PC-9 (cell line): ENCODE results near the gene RLN3. TPM values are rescaled to one million over a fixed set of nuclear protein-coding genes. Genes with fewer than 3 reads are reported as not detected.
A peak's percentile ranks its signal among the peaks of the same experiment; 100 is the strongest.

ENCODE experiments used
- BruUV-seq: library from RNA; stranded (reverse); fragments of 400-500 nt; replicated peaks from 2 replicates; lab custom pipeline; 2021; lab: Mats Ljungman, UMichigan
- CTCF ChIA-PET: fragments of 300-600 bp; sonication (Branson Sonifier 250); formaldehyde crosslinking; loops from one replicate; lab custom pipeline; 2022; ENCODE audit warnings: antibody characterized with exemption; lab: Charles Lee
- POLR2A ChIA-PET: fragments of 300-600 bp; sonication (Branson Sonifier 250); formaldehyde crosslinking; loops from one replicate; lab custom pipeline; 2022; ENCODE audit warnings: antibody characterized with exemption; ENCODE audit not compliant: unreplicated experiment; lab: Charles Lee
- DNase-seq, 2 experiments: peaks; one replicate each; pipeline versions ENCODE4 v3.0.0 to v3.0.0-alpha.2; 2015 to 2022; ENCODE audit warnings: mixed read lengths in 1 of 2
- H2AFZ ChIP-seq: fragments of 200-600 bp; sonication (generic); 2 replicates; pipeline ENCODE4 v1.8.1; 2017; ENCODE audit warnings: antibody characterized with exemption
- H3F3A ChIP-seq: fragments of 200-600 bp; sonication (generic); 2 replicates; pipeline ENCODE4 v1.8.1; 2017; ENCODE audit warnings: antibody characterized with exemption, mild to moderate bottlenecking, low read depth; ENCODE audit not compliant: insufficient read depth
- H3K27ac ChIP-seq: fragments of 200-600 bp; sonication (generic); 2 replicates; pipeline ENCODE4 v1.6.1; 2016; ENCODE audit warnings: mixed run types
- H3K27me3 ChIP-seq: fragments of 200-600 bp; sonication (generic); 2 replicates; pipeline ENCODE4 v1.6.1; 2016; ENCODE audit warnings: low read depth, mixed run types; ENCODE audit not compliant: insufficient read depth
- H3K36me3 ChIP-seq: fragments of 200-600 bp; sonication (generic); 2 replicates; pipeline ENCODE4 v1.6.1; 2016; ENCODE audit warnings: low read depth, mixed run types
- H3K4me1 ChIP-seq: fragments of 200-600 bp; sonication (generic); replicated peaks from 2 replicates; pipeline ENCODE4 v1.6.1; 2016; ENCODE audit warnings: mixed run types; ENCODE audit not compliant: insufficient read depth
- H3K4me2 ChIP-seq: fragments of 200-600 bp; sonication (generic); 2 replicates; pipeline ENCODE4 v1.6.1; 2017; ENCODE audit warnings: mixed run types
- H3K4me3 ChIP-seq: fragments of 200-600 bp; sonication (generic); 2 replicates; pipeline ENCODE4 v1.6.1; 2016; ENCODE audit warnings: mixed run types
- H3K79me2 ChIP-seq: fragments of 200-600 bp; sonication (generic); 2 replicates; pipeline ENCODE4 v1.6.1; 2017; ENCODE audit warnings: low read depth, mixed run types
- H3K9me2 ChIP-seq: fragments of 200-600 bp; sonication (generic); 2 replicates; pipeline ENCODE4 v1.8.1; 2017; ENCODE audit warnings: mild to moderate bottlenecking; ENCODE audit not compliant: insufficient read depth
- H3K9me3 ChIP-seq: fragments of 200-600 bp; sonication (generic); 2 replicates; pipeline ENCODE4 v1.8.1; 2016; ENCODE audit warnings: low read depth; ENCODE audit not compliant: insufficient read depth
- H4K20me1 ChIP-seq: fragments of 200-600 bp; sonication (generic); 2 replicates; pipeline ENCODE4 v1.8.1; 2017; ENCODE audit not compliant: insufficient read depth
- EZH2 ChIP-seq: fragments of 200-600 bp; sonication (generic); IDR thresholded peaks from 2 replicates; pipeline ENCODE4 v1.8.0; 2017; ENCODE audit warnings: antibody characterized with exemption, low read depth
- intact Hi-C: fragments of 100-400 bp; cut with micrococcal nuclease; formaldehyde crosslinking; loops from one replicate; pipeline ENCODE4 v1.10.0; 2022; ENCODE audit not compliant: unreplicated experiment
- total RNA-seq: library from RNA; stranded (reverse); gene quantifications from 2 replicates; pipeline ENCODE4 v1.2.3, GENCODE V29; 2021
- TF ChIP-seq, protein P1 (sequence below): fragments of 200-600 bp; sonication (generic); conservative IDR thresholded peaks from 2 replicates; pipeline ENCODE4 v1.6.1; 2017; ENCODE audit warnings: mixed run types, antibody characterized with exemption, mild to moderate bottlenecking, moderate library complexity

The RLN3 gene
- total RNA-seq, 1 experiment from 2014 or later: not detected

DNA sequence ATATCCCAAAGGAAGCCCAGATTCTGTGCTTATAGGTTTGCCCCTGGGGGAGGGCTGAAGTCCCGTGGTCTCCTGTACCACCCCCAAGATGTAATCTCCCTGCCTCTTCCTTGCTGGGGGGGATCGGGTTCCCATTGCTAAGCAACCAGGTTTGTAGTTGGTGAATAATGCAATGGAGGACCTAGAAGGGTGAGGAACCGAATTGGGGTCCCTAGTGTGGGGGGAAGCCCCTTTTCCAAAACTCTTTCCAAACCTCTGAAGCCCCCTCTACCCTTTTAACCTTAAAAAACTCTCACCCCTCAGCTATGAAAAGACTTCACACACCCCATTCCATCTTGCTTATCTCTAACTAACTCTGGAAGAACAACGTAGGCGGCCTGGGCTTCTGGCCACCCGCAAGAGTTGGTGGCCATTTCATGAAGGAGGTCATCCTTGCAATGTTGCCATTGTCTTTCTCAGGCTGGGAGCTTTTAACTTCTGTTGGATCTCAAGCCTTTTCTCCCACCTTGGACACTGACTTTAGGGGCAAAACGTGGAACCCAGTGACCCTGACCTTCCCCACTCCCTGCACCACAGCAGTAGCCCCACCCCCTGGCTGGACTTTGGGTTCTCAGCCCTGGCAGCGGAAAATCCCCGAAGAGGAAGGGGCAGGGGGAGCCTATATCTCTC lies 33.3 kb downstream of the RLN3 start:
- ChIA-PET POLR2A (interaction anchor here (0.5 to 0.9 kb wide), 4 partner anchors 29 to 273 kb away, joined by 3 to 14 read pairs (median 4); partner anchors contain the start of gene RFX1), CTCF (no interaction called here)
- Histone ChIP-seq H3K36me3 (no peaks in the 10 kb centered on the region), H2AFZ (no peak overlapping the region), H3K79me2 (no peaks in the 10 kb centered on the region), H3K9me3 (no peaks in the 10 kb centered on the region), H3K4me3 (peak overlapping the region; percentile 44; the same call in 1 of the 2 replicates), H3K27ac (0 out of 2 replicates have a peak overlapping the region, but pooled peaks have one; percentile 16), H3K27me3 (no peaks in the 10 kb centered on the region), H3F3A (peaks cover 25% of the 10 kb centered on the region; the same call in 1 of the 2 replicates), H3K9me2 (no peaks in the 10 kb centered on the region), H3K4me1 (peaks cover 21% of the 10 kb centered on the region), H4K20me1 (no peaks in the 10 kb centered on the region), H3K4me2 (peak overlapping the region; percentile 77)
- TSS peak; percentile 46 for BruUV-seq
- DNase-seq: peak; percentile 32 to 50
- intact Hi-C loops: no loop called here
- TF ChIP-seq, protein P1, sequence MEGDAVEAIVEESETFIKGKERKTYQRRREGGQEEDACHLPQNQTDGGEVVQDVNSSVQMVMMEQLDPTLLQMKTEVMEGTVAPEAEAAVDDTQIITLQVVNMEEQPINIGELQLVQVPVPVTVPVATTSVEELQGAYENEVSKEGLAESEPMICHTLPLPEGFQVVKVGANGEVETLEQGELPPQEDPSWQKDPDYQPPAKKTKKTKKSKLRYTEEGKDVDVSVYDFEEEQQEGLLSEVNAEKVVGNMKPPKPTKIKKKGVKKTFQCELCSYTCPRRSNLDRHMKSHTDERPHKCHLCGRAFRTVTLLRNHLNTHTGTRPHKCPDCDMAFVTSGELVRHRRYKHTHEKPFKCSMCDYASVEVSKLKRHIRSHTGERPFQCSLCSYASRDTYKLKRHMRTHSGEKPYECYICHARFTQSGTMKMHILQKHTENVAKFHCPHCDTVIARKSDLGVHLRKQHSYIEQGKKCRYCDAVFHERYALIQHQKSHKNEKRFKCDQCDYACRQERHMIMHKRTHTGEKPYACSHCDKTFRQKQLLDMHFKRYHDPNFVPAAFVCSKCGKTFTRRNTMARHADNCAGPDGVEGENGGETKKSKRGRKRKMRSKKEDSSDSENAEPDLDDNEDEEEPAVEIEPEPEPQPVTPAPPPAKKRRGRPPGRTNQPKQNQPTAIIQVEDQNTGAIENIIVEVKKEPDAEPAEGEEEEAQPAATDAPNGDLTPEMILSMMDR: no peak
- no peak for TF ChIP-seq EZH2

- H3K9me3 ChIP-seq: no peaks in the 10 kb centered on the region
- H3K27ac ChIP-seq: 0 out of 2 replicates have a peak within 1 kb of the TSS, but pooled peaks have one; percentile 16
- no peaks in the 10 kb centered on the region for H3K79me2 ChIP-seq
- ChIA-PET CTCF (no interaction called here), POLR2A (interaction anchor here (0.5 to 0.6 kb wide), 2 partner anchors 175 to 220 kb away, joined by 4 read pairs; no protein-coding TSS in a partner anchor)
- no TSS peak for BruUV-seq
- intact Hi-C loops: no loop called here
- H3K9me2 ChIP-seq: no peaks in the 10 kb centered on the region
- H4K20me1 ChIP-seq: no peaks in the 10 kb centered on the region
- DNase-seq: peak; percentile 66 to 73
- 0 out of 2 replicates have a peak within 1 kb of the TSS, but pooled peaks have one; percentile 58 for H2AFZ ChIP-seq
- H3K36me3 ChIP-seq: no peaks in the 10 kb centered on the region
- no peaks in the 10 kb centered on the region for H3K27me3 ChIP-seq
- H3K4me1 ChIP-seq: peaks cover 21% of the 10 kb centered on the region
- H3F3A ChIP-seq: peaks cover 25% of the 10 kb centered on the region; the same call in 1 of the 2 replicates
- H3K4me3 ChIP-seq: peak within 1 kb of the TSS; percentile 44; the same call in 1 of the 2 replicates
- TF ChIP-seq EZH2: no peak
- TF ChIP-seq, protein P1: no peak
- H3K4me2 ChIP-seq: peak within 1 kb of the TSS; percentile 77
These were observed 34.0 kb downstream of the RLN3 start, which contains the start of gene PALM3 for GRCh38 chr19:14061751-14062557. Gene PALM3, minus strand, starts transcription at chr19:14062076. Its CDS starts 96 bp downstream, at chr19:14061980.

GRCh38 chr19:14062558-14062855 lies 34.6 kb downstream of the RLN3 start:
- Histone ChIP-seq H3K4me2 (peak overlapping the region; percentile 77), H4K20me1 (no peaks in the 10 kb centered on the region), H3K79me2 (no peaks in the 10 kb centered on the region), H3K9me2 (no peaks in the 10 kb centered on the region), H3K36me3 (no peaks in the 10 kb centered on the region), H3F3A (peaks cover 25% of the 10 kb centered on the region; the same call in 1 of the 2 replicates), H3K27me3 (no peaks in the 10 kb centered on the region), H3K27ac (no peak overlapping the region), H3K4me1 (peaks cover 21% of the 10 kb centered on the region), H2AFZ (no peak overlapping the region), H3K4me3 (peak overlapping the region; percentile 44; the same call in 1 of the 2 replicates), H3K9me3 (no peaks in the 10 kb centered on the region)
- peak in 1 of 2 experiments; percentile 15 for DNase-seq
- POLR2A ChIA-PET: interaction anchor here (0.5 to 0.6 kb wide), 2 partner anchors 176 to 221 kb away, joined by 4 read pairs; no protein-coding TSS in a partner anchor
- CTCF ChIA-PET: no interaction called here
- BruUV-seq: no TSS peak
- TF ChIP-seq EZH2: no peak
- TF ChIP-seq, protein P1: no peak
- intact Hi-C loops: no loop called here
